WERI-Rb-1 (cell line): ENCODE data around the gene PDZRN4.

Source experiments
- DNase-seq: peaks from one replicate; pipeline ENCODE4 v3.0.0-alpha.2; 2020
- H3K27ac ChIP-seq: fragments of 250-450 bp; sonication (Bioruptor Pico); 2 replicates; pipeline ENCODE4 v1.5.1; 2020; ENCODE audit warnings: mild to moderate bottlenecking, moderate library complexity
- H3K27me3 ChIP-seq: fragments of 250-450 bp; sonication (Bioruptor Pico); 2 replicates; pipeline ENCODE4 v1.5.1; 2021; ENCODE audit warnings: mild to moderate bottlenecking, low read depth, moderate library complexity; ENCODE audit not compliant: insufficient read depth, severe bottlenecking
- H3K36me3 ChIP-seq: fragments of 250-450 bp; sonication (Bioruptor Pico); 2 replicates; pipeline ENCODE4 v1.5.1; 2020; ENCODE audit warnings: mild to moderate bottlenecking, moderate library complexity
- H3K4me3 ChIP-seq: 2 replicates; pipeline ENCODE4 v1.5.1; 2011; ENCODE audit warnings: low read depth, mild to moderate bottlenecking, control low read depth, low read length
- H3K9me3 ChIP-seq: fragments of 250-450 bp; sonication (Bioruptor Pico); 2 replicates; pipeline ENCODE4 v1.5.1; 2021; ENCODE audit warnings: mild to moderate bottlenecking, moderate library complexity; ENCODE audit not compliant: severe bottlenecking
- TF ChIP-seq, protein P1 (sequence below): IDR thresholded peaks from 2 replicates; pipeline ENCODE4 v1.5.1; 2011; ENCODE audit warnings: low read depth, mild to moderate bottlenecking, control low read depth, inconsistent platforms, low read length

The PDZRN4 gene

DNA sequence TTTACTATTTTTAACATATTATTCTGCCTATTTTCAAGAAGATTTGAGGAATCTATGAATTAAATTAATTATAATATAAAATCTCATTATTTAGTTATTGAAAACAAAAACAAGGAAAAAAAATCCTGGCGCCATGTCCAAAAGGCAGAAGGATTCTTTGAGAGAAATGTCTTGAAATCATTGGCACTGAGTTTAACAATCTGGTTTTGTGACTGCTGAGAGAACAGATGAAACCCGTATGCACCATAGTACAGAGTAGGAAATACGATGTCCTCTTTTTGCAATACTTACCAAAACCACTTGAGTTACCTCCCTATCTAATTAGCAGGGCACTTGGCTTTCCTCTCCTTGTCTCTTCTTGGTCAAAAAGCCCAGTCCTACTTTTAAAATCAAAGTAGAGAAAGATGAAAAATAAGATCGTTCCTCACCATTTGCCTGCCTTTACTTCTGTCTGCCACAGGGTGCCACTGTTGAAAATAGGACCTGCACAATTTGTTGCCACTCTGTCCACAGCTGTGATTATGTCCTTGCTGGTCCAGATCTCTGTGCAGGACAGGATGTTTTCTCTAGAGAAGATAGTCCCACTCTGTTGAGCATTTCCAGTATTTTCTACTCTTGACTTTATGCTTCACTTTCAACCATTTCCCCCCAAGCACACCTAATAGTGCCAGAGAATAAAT lies 179.7 kb downstream of the PDZRN4 start:
- Histone ChIP-seq H3K9me3 (peaks cover 2% of the 10 kb centered on the region), H3K27me3 (no peaks in the 10 kb centered on the region), H3K4me3 (no peak overlapping the region), H3K27ac (no peak overlapping the region), H3K36me3 (no peaks in the 10 kb centered on the region)
- TF ChIP-seq, protein P1, sequence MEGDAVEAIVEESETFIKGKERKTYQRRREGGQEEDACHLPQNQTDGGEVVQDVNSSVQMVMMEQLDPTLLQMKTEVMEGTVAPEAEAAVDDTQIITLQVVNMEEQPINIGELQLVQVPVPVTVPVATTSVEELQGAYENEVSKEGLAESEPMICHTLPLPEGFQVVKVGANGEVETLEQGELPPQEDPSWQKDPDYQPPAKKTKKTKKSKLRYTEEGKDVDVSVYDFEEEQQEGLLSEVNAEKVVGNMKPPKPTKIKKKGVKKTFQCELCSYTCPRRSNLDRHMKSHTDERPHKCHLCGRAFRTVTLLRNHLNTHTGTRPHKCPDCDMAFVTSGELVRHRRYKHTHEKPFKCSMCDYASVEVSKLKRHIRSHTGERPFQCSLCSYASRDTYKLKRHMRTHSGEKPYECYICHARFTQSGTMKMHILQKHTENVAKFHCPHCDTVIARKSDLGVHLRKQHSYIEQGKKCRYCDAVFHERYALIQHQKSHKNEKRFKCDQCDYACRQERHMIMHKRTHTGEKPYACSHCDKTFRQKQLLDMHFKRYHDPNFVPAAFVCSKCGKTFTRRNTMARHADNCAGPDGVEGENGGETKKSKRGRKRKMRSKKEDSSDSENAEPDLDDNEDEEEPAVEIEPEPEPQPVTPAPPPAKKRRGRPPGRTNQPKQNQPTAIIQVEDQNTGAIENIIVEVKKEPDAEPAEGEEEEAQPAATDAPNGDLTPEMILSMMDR: peak; percentile 61
- peak; percentile 40 for DNase-seq

DNA sequence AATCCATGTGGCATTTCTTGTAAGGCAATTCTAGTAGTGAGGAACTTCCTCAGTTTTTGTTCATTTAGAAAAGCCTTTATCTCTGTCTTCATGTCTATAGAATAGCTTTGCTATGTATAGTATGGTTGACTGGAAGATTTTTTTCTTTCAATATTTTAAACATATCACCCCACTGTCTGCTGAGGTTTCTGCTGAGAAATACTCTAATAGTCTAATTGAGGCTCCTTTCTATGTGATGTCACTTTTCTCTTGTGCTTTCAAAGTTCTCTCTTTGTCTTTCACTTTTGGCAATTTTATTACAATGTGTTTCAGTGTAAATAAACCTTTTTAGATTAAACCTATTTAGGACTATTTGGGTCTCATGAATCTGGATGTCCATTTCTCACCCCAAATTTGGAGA lies 192.8 kb downstream of the PDZRN4 start:
- Histone ChIP-seq H3K27ac (no peak overlapping the region), H3K27me3 (no peaks in the 10 kb centered on the region), H3K9me3 (peaks cover 13% of the 10 kb centered on the region), H3K4me3 (no peak overlapping the region), H3K36me3 (no peaks in the 10 kb centered on the region)
- TF ChIP-seq, protein P1: no peak
- no peak for DNase-seq

DNA sequence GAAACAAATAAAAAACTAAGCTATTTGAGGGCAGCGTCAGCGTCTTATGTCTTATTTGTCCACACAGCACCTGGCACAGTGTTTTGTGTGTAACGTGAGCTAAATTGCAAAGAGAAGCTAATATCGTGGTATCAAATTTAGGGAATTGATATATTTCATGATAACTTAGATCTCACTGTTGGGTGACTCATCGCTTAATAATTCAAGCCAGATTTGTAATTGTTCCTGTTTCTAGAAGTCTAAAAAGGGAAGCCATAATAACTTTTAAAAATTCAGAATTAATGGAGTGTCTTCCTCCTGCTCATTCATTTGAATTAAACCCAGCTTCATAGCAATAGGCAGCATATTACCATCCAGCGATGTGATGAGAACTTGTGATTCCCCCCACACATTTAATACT lies 214.7 kb downstream of the PDZRN4 start:
- H3K27ac ChIP-seq: no peak overlapping the region
- no peak for DNase-seq
- H3K9me3 ChIP-seq: peaks cover 11% of the 10 kb centered on the region
- H3K36me3 ChIP-seq: no peaks in the 10 kb centered on the region
- no peak overlapping the region for H3K4me3 ChIP-seq
- TF ChIP-seq, protein P1: no peak
- no peaks in the 10 kb centered on the region for H3K27me3 ChIP-seq

DNA sequence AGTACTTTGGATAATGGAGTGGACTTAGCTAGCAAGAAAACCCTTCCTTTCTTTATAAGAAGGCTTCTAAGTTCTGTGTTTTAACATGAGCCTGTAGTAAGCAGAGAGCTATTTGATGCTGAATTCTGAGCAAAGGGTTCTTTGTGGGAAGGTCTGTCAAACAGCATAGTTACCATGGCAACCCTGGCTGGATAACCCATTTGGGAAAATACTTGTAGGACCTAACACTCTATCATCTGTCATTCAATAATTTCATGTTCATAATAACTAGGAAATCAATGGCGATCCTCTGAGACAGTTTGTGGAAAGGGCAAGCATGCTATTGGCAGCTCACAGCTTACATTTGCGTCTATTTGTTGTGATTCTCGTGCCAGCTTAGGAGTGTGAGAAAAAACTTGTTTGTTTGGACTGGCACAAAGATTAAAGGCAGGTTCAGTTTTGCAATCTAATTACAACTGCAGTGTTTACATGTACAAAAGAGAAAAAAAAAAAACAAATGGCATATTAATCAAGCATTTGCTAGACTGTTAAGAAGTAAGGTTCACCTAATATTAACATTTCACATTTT lies 219.2 kb downstream of the PDZRN4 start:
- no peak overlapping the region for H3K27ac ChIP-seq
- H3K4me3 ChIP-seq: no peak overlapping the region
- DNase-seq: no peak

DNA sequence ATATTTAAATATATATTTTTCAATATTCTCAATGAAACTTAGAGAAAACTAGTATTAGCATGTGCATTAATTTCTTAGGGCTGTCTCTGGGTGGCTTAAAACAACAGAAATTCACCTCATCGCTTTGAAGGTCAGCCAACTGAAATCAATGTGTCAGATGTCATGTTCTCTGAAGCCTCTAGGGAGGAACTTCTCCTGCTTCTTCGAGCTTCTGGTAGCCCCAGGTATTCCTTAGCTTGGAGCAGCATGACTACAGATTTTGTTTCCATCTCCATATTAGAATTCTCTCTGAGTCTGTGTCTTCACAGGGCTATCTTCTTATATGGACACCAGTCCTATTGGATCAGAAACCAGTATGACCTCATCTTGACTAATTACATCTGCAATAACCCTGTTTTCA lies 221.5 kb downstream of the PDZRN4 start:
- Histone ChIP-seq H3K9me3 (peaks cover 15% of the 10 kb centered on the region), H3K27ac (no peak overlapping the region), H3K4me3 (no peak overlapping the region), H3K27me3 (no peaks in the 10 kb centered on the region), H3K36me3 (no peaks in the 10 kb centered on the region)
- TF ChIP-seq, protein P1: no peak
- DNase-seq: no peak

More for the DNA sequence above, 219.2 kb downstream of the PDZRN4 start:
- Histone ChIP-seq H3K36me3 (no peaks in the 10 kb centered on the region), H3K9me3 (peaks cover 11% of the 10 kb centered on the region), H3K27me3 (no peaks in the 10 kb centered on the region)
- TF ChIP-seq, protein P1: no peak
